Cerebellar nuclear complex (tissue), 1 donor: ENCODE measurements around the gene PTPRT.

Experiments
- DNase-seq, 2 experiments: peaks; one replicate each; lab custom pipeline; 2025; lab: John Stamatoyannopoulos, UW

PTPRT gene

GRCh38 chr20:42191140-42191860 lies 998.4 kb downstream of the PTPRT start:
- no peak for DNase-seq

- no peak for DNase-seq
These were observed 999.6 kb downstream of the PTPRT start for GRCh38 chr20:42190084-42190483.

GRCh38 chr20:42186337-42186736 lies 1003.4 kb downstream of the PTPRT start:
- no peak for DNase-seq

GRCh38 chr20:42183147-42183546 lies 1006.6 kb downstream of the PTPRT start:
- no peak for DNase-seq

- no peak for DNase-seq
These were observed 1008.6 kb downstream of the PTPRT start for GRCh38 chr20:42181064-42181463.

GRCh38 chr20:42179768-42180167 lies 1009.9 kb downstream of the PTPRT start:
- DNase-seq, result no peak

GRCh38 chr20:42173440-42173839 lies 1016.3 kb downstream of the PTPRT start:
- no peak for DNase-seq

- DNase-seq, result no peak
These were observed 1025.4 kb downstream of the PTPRT start for GRCh38 chr20:42164121-42164890.

- DNase-seq, result no peak
These were observed 1028.4 kb downstream of the PTPRT start for GRCh38 chr20:42161228-42161829.

- DNase-seq, result no peak
These were observed 1029.9 kb downstream of the PTPRT start for GRCh38 chr20:42159808-42160207.

GRCh38 chr20:42158272-42158671 lies 1031.4 kb downstream of the PTPRT start:
- no peak for DNase-seq

- no peak for DNase-seq
These were observed 1034.1 kb downstream of the PTPRT start for GRCh38 chr20:42155586-42155985.

- DNase-seq, result no peak
These were observed 1037.1 kb downstream of the PTPRT start for GRCh38 chr20:42152575-42152974.

GRCh38 chr20:42150230-42150629 lies 1039.5 kb downstream of the PTPRT start:
- DNase-seq, result no peak

- DNase-seq, result no peak
These were observed 1051.0 kb downstream of the PTPRT start for GRCh38 chr20:42138729-42139128.

GRCh38 chr20:42134265-42135098 lies 1055.2 kb downstream of the PTPRT start:
- DNase-seq, result no peak

- no peak for DNase-seq
These were observed 1058.7 kb downstream of the PTPRT start for GRCh38 chr20:42130810-42131596.

GRCh38 chr20:42125426-42125825 lies 1064.3 kb downstream of the PTPRT start:
- DNase-seq, result no peak

GRCh38 chr20:42123981-42124473 lies 1065.7 kb downstream of the PTPRT start:
- no peak for DNase-seq

- DNase-seq, result no peak
These were observed 1071.1 kb downstream of the PTPRT start for GRCh38 chr20:42118409-42119125.
